ENCODE results near the gene PSMD6. TPM values are rescaled to one million over a fixed set of nuclear protein-coding genes. Genes with fewer than 3 reads are reported as not detected.

Gene PSMD6
- total RNA-seq = 100 and 110 TPM in 2 replicates

GRCh38 chr3:64023187-64023860 is at the start of gene PSMD6:
TSS of gene PSMD6 (minus strand) at chr3:64023494. CDS start at chr3:64023419, 75 bp downstream.

Other genes starting within 250 kb of the PSMD6 start
- not detected in 2 replicates for gene C3orf49, start 204.2 kb downstream of the PSMD6 start, total RNA-seq
- 36.1 and 44.2 TPM in 2 replicates for gene THOC7, start 159.7 kb downstream of the PSMD6 start, total RNA-seq
- 6.8 and 13.2 TPM in 2 replicates for gene ATXN7, start 159.6 kb downstream of the PSMD6 start, total RNA-seq
- 1.2 TPM in 1 of 2 replicates, not detected in the other for gene SCAANT1, start 111.1 kb downstream of the PSMD6 start, total RNA-seq
- gene PRICKLE2, start 202.0 kb upstream of the PSMD6 start, total RNA-seq = 5.9 and 14.8 TPM in 2 replicates